Measurements from ENCODE around the gene PDZD2.

GRCh38 chr5:31768784-31769183 is 129.9 kb downstream of the PDZD2 start:
- TF ChIP-seq POLR2A (IDR thresholded peaks at IDR 0.05), result no peak
- TF ChIP-seq, protein P1, sequence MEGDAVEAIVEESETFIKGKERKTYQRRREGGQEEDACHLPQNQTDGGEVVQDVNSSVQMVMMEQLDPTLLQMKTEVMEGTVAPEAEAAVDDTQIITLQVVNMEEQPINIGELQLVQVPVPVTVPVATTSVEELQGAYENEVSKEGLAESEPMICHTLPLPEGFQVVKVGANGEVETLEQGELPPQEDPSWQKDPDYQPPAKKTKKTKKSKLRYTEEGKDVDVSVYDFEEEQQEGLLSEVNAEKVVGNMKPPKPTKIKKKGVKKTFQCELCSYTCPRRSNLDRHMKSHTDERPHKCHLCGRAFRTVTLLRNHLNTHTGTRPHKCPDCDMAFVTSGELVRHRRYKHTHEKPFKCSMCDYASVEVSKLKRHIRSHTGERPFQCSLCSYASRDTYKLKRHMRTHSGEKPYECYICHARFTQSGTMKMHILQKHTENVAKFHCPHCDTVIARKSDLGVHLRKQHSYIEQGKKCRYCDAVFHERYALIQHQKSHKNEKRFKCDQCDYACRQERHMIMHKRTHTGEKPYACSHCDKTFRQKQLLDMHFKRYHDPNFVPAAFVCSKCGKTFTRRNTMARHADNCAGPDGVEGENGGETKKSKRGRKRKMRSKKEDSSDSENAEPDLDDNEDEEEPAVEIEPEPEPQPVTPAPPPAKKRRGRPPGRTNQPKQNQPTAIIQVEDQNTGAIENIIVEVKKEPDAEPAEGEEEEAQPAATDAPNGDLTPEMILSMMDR (IDR thresholded peaks at IDR 0.05), result no peak
